HG03095 (cell line): ENCODE measurements around the gene POLR1G.

Experiments
- ATAC-seq: cut with Tn5 transposase; IDR thresholded peaks from one replicate; pipeline ENCODE4 v1.9.1; 2021; ENCODE audit warnings: moderate library complexity; ENCODE audit not compliant: unreplicated experiment

Gene POLR1G

DNA sequence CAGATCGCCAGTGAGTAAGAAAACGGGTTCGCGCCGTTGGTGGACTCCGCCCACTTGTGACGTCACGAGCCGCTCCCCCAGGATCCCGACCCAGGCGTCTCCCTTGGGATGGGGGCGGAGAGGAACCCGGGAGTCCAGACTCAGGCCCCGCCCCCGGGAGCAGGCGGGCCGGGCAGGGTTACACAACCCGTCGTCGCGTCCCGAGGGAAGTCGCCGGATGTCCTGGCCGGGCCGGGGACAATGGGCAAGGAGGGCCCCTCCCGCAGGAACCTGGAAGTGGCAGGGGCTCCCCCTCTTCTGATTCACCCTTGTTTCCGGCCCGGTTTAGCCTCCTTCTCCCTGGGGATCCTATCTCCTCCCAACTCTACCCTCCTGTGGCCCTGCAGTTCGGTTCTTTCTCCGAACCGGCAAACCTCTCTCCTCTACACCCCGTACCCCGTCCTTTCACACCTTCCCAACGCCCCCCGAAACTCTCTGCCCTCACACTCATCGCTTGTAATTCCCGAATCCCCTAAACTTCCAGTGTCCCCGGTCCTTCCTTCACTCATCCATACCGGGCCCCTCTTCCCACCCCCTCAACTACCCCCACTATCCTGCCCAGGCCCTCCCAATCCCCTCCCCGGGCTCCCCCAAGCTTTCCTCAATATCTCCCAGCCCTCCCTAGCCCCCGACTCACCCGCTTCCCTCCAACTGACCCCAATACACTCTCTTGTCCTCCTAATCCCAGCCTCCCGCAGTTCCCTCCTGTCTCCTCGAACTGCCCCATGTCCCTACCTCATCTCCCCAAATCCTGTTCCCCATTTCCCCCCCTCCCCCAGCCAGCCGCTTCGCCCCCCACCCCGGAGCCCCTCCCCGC lies 37.2 kb downstream of the POLR1G start:
- ATAC-seq: no peak

DNA sequence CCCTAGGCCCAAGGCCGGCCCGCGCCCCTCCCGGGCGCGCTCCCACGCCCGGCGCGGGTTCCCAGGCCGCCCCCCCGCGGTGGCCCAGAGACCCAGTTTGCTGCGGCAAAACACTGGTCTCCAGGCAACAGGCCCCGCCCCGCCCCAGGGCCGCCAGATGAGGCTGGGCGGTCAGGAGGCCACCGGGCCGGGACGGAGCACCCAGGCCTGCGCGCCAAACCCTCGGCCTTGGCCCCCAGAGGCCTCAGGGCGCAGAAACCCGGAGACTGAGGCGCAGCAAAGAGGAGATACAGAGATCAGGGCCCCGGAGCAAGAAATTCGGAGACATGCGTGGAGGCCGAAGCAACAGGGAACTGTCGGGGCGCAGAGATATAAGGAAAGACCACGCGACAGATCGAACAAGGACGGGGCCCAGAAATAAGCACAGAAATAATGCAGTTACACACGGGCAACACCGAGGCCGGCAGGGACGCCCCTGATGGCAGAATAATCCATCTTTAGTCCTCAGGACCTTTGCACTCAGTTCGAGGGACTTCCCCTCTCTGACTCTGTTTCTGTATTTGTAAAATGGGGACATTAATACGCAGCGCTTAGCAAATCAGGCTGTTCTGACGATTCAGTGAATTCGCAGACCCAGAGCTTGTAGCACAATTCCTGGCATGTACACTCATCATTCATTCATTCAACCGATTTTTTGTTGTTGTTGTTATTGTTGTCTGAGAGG lies 38.0 kb downstream of the POLR1G start:
- no peak for ATAC-seq

DNA sequence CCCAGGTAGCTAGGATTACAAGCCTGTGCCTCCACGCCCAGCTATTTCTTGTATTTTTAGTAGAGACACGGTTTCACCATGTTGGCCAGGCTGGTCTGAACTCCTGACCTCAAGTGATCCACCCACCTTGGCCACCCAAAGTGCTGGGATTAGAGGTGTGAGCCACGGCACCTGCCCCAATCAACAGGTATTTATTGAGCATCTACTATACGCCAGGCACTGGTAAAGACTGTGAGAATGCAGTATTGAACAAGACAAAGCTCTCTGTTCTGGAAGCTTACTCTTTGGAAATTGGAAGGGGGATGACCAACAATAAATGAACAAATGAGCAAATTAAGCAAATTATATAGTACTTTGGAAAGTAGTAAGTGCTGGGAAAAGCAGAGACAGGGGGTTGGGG lies 38.7 kb downstream of the POLR1G start:
- no peak for ATAC-seq

DNA sequence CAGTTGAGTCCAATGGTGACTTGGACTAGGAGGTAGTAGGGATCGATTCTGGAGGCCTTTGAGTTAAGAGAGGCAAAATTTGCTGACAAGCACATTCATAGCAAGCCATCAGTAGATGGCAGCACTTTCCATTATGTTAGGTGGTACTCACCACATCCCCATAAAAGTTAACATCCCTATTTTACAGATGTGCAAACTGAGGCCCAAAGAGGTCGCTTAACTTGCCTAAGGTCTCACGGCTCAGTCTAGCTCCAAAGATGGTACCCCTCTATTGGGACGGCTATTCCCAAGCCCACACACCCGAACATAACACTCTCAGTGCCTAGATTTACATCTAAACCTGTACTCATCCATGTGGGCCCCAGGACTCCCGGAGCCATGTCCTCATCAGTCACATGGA lies 39.9 kb downstream of the POLR1G start:
- no peak for ATAC-seq

DNA sequence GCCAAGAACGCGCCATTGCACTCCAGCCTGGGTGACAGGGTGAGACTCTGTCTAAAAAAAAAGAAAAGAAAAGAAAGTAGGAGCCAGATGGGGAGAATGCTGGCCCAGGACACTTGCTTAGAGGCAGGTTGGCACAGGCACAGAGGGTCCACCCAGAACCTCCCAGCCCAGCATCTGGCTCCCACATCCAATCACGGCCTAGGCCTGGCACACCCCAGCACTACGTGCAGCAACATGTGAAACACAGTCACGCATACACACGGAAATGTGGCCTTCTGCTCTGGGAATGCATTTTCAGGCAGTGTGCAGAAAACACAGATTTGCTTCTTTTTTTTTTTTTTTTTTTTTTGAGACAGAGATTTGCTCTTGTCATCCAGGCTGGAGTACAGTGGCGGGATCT lies 40.5 kb downstream of the POLR1G start:
- ATAC-seq: no peak

DNA sequence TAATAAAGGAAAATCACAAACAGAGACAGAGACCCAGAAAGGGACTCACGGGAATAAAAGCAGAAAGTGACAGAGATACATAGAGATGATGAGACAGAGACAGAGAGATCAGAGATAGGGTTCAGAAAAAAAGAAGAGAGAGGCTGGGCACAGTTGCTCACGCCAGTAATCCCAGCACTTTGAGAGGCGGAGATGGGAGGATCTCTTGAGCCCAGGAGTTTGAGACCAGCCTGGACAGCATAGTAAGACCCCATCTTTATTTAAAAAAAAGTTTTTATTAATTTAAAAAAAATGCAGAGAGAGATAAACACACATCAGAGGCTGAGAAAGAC lies 41.9 kb downstream of the POLR1G start:
- ATAC-seq: no peak

DNA sequence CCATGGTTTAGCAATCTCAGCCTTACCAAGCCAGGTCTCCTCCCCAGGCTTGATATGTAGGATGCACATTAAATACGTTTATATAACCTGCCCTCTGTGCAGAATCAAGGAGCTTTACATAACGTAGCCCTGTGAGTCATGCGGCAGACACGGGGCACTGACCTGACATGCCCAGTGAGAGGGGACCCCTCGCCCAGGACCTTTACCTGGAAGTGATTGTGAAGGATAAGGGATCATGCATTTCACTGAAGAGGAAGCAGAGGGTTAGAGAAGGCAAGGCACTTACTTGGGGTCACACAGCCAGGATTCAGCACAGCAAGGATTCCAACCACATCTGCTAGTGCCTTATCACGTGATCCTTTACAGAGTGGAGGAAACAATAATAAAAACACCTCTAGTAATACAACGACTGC lies 42.4 kb downstream of the POLR1G start:
- no peak for ATAC-seq

DNA sequence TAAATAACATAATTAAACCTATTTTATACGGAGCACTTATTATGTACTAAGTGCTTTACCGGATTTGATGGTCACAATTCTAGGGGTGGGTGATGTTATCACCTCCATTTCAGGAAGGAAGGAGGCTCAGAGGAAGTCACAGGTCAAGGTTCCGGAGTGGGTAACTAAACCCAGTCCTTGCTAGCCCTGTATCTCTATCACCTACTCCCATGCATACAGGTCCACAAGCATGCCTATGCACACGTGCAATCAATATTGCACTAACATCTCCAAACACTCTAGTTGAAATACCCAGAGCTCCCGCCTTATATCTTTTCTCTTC lies 43.5 kb downstream of the POLR1G start:
- no peak for ATAC-seq

DNA sequence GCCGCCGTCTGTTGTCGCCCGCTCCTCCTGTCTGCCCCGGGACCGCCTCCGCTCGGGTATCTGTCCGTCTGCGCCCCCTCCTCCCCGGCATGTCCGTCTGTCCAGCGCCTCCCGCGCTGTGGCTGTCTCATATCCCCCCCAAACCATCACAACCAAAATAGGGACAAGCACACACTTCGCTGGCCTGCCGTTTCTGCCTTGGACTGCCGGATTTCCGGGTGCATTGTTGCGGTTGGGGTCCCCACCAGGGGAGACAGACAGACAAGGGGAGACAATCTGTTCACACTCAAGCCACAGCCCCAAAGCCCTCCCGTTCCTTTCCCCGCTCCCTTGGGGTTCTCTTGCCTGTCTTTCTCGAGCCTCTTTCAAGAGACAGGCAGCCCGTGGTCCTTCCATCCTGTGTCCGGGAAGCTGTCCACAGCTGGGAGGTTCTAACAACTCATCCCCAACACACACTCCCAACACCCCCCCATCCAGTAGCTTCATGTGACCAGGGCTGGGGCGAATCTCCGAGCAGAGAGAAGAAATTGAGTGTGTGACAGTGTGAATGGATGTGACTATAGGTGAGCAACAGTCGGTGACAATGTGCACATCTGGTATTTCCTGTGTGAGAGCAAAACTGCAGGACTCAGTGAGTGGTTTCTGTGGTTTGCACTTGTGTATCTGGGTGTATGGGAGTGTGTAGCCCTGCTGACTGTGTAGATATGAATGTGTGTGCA lies 44.8 kb downstream of the POLR1G start:
- ATAC-seq: no peak

DNA sequence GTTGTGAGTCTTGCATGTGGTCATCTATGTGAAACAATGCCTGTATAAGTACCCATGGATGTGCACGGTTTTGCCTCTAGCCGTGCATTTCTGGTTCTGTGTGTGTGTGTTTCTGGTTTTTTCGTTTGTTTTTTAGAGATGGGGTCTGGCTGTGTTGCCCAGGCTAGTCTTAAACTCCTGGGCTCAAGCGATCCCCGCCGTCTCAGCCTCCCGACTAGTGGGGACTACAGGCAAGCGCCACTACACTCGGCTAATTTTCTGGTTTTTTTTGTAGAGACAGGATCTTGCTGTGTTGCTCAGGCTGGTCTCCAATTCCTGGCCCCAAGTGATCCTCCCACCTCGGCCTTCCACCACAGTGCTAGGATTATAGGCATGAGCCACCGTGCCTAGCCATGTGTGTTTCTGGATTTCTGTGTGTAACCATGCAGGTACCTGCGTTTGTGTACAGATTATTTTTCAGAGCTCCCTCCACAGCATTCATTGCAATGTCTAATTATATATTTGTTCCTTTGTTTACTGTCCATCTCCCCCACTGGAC lies 45.5 kb downstream of the POLR1G start:
- ATAC-seq: no peak

DNA sequence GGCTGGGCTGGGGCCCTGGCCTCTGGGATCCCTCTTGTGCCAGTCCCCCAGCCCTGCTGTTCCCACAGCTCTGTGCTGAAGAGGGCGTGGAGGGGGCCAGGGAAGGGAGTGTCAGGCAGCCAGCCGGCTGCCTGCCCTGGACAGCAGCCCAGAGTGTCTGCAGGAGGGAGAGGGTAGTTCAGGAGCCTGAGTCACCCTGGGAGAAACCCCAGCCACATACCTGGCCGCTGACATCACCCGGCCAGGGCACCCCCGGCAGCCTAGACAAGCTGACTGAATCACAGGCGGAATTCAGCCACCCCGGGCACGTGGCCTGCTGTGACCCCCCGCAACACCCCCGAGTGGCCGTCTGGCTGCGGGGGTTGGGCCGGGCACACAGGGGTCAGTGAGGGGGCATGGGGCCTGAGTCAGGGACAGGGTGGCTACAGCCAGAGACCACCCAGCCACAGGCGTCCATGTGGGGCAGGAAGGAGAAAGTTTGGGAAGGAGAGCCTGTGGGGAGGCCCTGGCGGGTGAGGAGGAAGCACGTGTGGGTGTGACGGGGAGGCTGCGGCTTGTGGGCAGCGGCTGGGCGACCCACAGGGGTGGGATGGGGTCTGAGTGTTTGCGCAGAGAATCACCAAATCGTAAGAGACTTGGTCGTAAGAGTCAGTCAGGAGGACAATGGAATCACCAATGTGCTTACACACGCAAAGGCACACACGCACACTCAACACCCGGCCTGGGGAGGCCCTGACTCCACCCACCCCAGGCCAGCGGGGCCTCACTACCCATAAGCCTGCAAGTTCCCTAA lies 49.5 kb downstream of the POLR1G start:
- no peak for ATAC-seq

DNA sequence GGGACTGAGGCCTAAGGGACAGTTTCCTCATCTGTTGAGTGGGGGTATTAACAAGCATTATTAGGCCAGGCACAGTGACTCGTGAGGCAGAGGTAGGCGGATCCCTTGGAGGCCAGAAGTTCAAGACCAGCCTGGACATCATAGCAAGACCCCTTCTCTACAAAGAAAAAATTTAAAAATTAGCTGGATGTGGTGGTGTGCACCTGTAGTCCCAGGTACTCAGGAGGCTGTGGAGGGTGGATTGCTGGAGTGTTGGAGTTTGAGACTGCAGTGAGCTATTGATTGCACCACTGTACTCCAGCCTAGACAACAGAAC lies 50.0 kb downstream of the POLR1G start:
- ATAC-seq: no peak

DNA sequence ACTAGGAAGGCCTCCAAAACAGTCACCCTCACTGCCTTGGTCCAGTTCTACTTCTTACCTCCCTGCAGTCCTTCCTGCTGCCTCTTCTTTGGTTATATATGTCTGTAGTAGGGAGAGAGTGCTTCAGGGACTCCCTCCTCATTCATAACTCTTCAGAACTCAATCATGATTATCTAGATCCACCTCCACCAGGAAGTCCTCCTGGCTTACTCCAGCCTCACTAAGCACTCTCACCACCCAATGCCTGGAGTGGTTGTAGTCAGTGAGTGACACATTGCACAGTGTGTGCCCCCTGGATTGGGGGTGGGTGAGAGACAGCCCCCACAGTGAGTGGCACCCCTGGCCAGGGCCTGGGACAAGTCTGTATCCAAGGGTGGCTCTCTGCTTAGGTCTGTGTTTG lies 51.3 kb downstream of the POLR1G start:
- ATAC-seq: no peak
